Hematopoietic multipotent progenitor cell treated with erythropoietin and hydrocortisone succinate and interleukin-3 and kit ligand, for 4 days (in vitro differentiated cells): ENCODE measurements around the gene MACROD2.

ENCODE experiments used
- DNase-seq: peaks from one replicate; pipeline ENCODE4 v3.0.0-alpha.2; 2015

MACROD2 gene

DNA sequence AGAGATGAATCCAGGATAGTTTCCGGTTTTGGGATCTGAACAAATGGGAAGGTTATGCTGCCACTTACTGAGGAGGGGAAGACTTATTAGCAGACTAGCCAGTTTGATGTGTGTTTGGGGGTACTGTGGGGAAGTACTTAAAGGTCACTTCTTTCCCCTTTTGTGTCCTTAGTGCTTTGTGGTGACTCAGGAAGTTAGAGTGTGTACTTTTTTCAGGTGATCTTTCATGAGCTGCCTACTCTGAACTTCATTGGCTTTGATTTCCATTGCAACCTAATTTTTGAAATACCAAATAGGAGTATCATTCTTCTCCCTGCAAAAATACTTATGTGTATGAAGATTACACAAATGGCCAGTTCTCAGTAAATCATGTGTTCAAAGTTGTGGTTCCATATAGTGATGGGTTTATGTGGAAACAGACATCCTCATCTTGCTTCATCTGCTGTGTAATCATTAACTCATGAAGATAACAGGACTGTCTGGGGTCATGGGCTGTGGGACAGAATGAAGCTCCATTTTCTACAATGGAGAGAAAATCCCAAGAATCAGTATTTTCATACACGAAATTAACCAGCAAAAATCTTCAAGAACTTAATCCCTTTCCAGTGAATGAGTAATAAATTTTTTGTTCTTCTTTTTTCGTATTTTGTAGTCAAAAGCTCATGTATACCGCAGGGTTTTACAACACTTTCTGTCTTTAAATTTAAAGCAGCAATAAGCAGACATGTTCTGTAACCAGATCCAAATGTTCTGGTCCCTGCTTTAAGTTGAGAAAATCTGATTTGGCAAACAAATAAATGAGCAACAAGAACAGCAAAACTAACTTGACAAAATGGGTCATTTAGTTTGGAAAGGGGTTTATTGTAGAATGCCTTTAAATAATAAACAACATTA is 614.3 kb downstream of the MACROD2 start:
- DNase-seq = no peak

DNA sequence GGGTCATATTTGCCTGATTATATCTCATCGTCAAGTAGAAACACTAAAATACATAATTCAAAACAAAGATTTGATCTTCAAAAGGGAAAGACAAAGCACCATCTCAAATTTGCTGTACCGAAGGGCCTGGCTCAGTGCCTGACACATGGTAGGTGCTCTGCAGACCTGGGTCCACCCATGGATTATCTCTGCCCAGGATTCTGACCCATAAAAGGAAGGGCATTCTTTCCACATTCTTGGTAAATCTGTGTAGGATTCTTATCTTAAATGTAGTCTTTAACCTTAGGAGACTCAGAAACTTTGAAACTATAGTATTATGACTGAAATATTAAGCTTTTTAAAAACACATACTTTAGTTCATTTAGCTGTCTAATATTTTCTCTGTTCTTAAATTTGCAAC is 616.2 kb downstream of the MACROD2 start:
- DNase-seq = no peak

DNA sequence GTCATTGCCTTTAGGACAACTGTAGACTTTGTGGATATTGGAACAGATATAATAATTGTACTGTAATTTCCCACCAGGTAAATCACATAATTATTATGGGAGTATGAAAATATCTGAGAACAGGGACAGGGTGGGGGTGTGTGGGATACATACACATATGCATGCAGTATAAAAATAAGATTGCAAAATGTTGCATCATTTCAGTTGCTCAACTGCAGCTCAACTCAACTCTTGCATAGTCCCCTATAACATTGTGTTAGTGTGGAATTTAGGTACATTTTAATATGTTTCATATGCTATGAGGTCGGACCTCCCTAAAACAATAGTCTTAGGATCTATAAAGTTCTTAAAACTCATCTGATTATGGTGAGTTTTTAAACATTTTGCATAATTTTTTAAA is 617.1 kb downstream of the MACROD2 start:
- peak; percentile 0 for DNase-seq

DNA sequence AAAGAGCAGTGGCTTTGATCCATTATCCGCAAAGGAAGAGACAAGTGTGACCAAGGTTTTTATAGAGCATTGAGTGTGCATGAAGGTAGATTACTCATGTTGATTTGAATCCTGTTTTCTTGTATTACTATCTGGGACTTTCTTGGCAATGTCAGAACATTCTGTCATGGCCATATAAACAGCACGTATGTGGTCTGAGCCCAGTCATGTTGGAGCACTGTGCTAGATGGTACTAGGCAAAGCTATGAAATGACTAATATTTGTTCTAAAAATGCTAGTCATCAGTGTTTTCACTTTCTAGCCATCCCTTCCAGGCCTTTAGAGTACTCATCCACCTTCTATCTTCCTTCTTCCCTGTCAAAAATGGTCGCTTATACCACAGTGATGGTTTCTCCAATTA is 620.7 kb downstream of the MACROD2 start:
- no peak for DNase-seq

DNA sequence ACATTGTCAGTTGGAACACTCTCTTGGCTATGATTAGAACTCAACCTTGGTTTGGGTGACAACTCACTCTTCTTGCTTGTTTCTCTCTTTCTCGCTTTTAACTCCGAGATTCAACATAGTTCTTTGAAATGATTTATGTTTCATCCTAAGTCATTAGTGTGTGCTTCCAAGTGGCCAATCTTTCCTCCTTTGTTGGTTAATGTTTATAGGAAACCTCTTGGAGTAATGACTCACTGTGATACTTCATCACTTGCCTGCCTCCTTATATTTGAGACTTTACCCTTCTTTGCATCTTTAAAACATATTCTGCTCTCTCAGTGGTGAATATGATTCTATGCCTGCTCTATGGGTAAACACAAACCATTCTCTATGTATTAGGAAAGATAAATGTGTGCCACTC is 621.8 kb downstream of the MACROD2 start:
- DNase-seq = no peak

DNA sequence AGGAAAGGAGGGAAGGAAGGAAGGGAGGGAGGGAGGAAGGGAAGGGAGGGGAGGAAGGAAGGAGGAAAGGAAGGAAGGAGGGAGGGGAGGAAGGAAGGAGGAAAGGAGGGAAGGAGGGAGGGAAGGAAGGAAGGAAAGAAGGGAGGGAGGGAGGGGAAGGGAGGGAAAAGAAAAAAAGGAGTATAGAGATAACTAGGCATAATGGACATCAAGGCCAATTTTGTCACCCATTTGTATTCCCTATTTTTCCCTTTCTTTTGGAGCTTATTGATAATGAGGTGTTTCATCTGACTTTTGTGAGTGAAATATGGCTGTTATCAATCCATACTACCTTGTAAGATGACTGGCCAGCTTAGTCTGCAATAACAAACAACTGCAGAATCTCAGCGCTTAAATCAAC is 624.1 kb downstream of the MACROD2 start:
- DNase-seq = no peak

DNA sequence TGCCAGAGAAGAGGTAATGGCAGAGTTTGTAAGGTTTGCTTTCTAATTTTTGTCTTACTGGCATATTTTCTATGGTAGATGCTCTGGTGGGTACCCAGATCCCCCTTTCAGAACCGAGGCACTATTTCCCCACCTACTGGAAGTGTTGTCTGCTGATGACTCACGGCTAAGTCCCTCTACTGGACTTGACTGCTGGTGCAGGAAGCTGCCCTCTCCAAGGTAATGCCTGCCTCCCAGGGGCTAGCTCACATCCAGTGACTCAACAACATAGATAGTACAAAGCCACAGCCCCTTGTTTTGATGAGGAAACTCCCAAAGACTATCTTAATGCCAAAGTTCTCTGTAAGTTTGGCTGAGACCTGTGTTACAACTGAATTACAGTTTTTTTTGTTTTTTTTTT is 627.5 kb downstream of the MACROD2 start:
- DNase-seq = no peak

DNA sequence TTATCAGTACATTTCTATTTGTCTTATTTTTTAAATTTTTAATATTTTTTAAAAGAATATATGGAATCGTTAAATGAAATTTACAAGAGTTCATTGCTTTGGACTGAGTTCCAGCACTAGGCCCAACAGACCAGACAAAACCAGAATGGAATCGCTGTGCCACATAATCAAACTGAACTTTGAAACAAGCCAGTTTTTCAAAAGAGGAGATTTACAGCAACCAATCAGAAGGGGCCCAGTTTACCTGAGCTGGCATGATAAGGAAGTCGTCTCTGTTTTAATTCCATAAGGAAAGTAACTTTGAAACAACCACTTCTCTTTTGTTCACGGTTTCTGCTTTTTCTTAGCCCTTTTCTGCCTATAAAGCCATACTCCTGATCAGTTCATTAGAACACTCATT is 635.7 kb downstream of the MACROD2 start:
- DNase-seq = no peak

DNA sequence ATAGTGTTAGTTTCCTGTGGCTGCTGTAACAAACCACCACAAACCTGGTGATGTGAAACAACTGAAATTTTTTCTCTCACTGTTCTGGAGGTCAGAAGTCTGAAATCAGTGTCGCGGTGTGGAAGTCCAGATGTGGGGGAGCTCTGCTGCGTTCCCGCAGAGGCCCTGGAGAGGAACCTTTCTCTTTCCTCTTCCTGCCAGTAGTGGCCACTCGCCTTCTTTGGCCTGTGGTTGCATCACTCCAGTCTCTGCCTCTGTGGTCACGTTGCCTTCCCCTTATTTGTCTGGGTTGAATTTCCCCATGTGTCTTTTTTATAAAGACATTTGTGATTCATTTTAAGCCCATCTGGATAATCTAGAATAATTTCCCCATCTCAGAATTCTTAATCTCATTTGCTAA is 637.6 kb downstream of the MACROD2 start:
- DNase-seq = peak; percentile 1

DNA sequence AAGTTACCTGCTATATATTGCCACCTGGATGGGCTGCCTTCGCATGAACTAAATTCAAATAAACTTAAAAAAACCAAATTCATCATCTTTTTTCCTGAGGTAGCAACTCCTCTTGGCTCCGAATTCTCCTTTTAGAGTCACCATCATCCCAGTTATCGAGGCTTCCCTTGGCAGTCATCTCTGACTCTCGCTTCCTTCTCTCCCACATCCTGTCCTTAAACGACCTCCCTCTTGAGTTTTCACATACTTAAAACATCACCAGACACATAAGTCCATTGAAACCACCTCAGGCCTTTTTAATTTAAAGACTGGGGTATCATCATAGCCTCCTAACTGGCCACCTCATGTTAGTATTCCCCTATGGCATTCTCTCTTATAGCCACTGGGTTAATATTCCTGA is 638.2 kb downstream of the MACROD2 start:
- no peak for DNase-seq

DNA sequence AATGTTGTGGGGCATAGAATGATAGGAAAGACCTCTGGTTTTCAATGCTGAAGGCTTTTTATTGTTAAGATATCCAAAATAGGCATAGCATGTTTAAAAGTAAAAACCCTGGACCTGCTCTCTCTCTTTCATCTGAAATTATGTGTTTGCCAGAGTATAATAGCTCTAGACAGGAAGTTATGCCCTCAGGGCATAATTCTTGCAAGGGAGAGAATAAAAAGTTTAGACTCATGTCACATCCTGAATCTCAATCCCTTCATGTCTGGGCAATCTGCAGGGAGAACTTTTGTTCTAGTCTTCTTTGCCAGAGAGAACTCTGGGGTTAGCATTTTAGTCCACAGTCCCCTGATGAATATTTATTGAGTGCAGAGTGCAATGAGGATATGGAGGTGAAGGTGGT is 639.3 kb downstream of the MACROD2 start:
- no peak for DNase-seq

DNA sequence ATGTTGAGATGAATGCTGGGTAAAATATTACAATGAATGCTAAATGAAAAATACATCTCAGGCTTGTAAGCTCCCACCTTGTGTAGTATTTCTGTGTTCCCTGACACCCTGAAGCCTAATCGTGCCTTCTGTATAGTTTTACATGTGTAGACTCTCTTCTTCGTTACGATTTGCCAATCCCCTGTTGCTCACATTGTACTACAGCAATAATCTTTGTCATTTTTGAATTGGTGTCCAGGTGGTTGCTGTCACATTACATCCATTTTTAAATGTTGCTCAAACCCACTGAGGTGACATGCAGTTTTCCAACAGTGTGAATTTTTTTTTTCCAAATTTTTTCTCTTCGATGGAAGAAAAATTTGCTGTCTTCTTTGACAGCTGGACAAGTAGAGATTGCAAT is 642.1 kb downstream of the MACROD2 start:
- no peak for DNase-seq

DNA sequence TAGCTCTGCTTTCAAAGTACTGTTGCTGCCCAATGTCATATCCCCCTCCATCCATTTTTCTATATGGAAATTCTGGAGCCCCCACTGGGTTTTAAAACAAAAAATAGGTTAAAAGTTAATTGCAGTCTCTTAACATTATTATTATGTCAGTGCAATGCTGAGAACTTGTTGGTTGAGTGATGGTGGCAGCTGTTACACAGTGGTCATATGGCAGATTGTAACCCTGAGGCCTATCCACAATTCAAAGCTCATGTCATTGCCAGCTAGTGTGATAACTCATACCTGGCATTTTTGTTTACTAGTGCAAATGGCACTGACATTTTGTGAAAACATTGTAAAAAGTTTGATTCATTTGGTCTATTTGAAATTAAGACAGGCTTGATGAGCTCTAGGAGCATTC is 647.8 kb downstream of the MACROD2 start:
- no peak for DNase-seq

DNA sequence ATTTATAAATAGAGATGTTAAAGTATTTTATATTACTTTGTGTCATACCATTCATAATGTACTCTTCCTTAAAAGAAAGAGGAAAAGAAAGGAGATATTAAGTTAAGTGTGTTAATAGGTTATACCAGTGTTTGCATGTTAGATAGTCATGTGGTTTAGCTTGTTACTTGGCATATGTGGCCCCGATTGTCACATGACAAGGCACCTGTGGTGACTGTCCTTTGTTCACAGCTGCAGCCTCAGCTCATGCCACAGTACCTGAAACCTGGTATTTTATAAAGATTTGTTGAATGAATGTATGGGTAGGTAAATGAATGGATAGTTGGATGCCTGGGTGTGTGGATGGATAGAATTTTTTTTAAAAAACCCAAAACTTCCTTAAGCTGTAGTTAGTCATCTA is 648.2 kb downstream of the MACROD2 start:
- DNase-seq = no peak

DNA sequence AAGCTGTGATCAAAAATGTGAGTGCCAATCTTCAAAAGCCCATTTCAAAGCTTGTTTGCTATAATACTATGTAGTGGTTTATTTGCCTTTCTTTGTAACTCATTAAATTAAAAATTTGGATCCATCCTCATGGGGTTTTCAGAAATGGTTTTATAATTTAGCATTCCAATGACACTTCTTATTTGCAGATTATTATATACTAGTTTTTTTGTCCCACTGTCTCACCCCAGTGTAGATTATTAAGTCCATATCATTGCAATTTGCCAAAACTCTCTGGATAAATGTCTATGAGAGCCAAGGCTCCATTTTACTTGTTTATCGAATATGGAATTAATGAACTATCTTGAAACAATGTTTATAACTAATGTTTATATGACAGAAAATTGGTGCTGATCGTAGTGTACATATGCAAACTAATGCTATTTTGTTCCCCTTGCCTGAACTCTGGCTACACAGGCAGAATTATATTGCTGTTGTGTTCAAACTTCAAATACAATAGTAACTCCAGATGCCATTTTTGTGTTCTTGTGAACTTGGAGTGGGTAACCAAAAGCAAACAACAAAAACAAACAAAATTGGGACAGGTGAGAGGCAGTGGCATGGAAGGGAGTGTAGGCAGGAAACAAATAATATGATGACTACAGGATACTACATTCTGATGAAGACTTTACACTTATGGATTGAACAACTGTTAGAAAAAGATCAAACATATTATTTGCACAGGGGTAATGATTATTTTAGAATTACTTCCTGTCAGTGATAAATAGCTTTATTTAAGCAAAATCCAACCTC is 649.2 kb downstream of the MACROD2 start:
- DNase-seq = no peak

DNA sequence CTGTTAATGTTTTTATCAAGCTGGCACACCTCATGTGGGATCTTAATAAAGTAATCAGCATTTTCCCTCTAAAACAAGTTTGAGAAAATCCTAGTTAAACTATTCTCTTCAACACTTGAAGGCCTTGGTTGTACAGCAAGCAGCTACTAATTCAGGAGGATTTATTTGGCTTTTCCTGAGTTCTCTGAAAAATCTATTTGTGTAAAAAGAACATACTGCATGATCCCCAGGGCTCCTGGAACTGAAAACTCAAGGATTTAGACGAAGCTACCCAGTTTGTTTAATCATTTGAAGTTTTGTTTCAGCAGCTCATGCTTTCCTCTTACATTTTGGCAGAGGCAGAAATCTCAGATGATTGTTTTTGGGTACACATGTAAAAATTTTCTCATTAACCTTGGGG is 651.7 kb downstream of the MACROD2 start:
- no peak for DNase-seq

DNA sequence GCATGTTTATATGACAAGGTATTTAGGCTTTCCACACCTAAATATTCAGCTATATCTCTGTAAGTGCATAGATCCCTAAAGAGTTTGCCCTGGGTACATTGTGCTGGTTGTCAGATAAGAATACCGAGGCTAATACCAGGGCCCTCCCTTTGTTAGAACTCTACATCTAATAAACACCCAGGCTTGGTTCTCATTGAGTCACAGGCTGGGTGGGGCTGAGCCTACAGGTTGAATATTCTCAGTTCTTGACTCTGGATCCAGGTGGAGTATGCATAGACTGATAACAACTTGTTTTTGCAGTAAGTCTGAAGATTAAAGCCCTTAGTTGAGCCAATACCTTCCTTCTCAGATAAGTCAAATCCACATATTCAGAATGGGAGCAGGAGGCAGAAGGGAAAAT is 654.3 kb downstream of the MACROD2 start:
- DNase-seq = no peak

DNA sequence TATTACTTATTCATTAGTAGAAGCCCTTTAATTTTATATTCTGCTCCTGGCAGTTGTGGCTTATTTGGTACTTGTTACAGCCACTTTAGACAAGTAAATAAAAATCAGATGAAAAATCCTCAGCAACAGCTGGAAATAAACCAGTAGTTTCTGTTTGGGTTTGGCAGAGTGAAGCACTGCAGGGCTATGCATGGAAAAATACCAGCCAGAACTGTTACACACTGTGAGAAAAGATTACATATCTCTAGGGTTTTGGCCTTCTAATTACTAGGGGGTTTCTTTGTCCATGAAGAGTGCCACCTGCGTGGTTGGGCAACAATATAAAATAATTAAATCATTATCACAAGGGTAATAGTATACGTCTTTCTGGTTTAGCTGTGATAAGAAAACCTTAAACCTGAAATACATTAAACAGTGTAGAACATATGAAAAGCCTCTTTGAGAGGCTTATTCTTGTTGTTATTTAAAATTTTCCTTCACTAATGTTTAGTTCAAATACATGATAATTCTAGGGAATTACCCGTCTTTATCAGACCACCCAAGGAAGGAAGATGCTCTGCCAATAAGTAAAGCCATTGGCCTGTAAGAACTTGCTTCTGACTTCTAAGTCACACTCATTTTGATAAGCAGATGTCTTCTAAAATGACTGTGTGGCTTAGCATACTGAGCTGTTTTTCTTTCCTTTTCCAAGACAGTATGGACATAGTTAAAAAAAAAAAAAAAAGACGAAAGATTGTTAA is 662.1 kb downstream of the MACROD2 start:
- DNase-seq = no peak

DNA sequence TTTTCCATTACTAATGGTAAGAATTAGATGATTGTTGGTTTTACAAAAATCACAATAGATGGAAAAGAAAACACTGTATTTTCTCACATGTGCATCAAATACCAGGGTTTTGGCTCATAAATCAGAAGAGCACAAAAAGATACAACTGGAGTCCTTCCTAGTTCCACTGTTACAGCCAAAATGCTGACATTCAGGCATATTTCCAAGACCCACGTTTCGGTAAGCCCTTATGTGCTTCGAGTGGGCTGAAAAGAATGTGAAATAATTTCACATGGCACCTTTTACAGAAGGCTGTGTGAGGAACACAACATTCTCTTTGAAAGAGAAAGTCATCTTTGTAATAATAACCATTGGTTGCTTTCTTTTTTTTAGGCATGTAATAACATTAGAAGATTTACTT is 668.8 kb downstream of the MACROD2 start:
- no peak for DNase-seq

DNA sequence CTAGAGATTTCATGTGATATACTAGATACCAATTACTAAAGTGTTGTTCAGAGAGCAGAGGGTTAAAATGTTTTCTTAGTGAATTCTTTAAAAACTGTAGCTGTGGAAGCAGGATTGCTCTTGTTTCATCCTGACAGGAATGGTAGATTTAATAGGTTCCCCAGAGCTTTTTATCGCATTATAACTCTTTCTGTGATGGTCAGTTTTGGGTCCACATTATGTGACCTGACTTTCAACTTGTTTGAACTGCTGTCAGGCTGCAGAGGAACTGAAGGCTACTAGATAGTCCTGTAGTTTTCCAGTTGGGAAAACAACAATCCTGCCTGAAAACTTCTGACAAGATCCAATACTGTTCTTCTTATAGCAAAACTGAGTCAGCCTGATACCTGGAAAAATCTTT is 671.4 kb downstream of the MACROD2 start:
- DNase-seq = no peak

DNA sequence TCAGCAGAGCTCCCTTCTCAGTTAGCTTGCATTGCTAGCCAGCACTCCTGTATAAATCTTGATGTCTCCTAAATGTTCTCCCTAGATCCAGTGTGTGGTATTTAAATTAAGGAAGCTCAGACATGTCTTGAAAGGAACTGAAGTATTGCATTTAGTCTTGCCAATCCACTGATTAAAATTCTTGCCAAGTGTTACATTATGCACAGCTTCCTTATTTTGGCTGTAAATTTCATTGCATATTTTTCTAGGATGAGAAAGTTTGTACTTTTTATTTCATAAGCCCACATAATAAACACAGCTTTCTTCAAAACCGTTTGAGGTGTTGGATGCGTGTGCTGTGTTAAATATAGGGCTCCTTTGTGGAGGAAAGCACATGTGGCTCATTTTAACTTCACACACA is 671.9 kb downstream of the MACROD2 start:
- no peak for DNase-seq

DNA sequence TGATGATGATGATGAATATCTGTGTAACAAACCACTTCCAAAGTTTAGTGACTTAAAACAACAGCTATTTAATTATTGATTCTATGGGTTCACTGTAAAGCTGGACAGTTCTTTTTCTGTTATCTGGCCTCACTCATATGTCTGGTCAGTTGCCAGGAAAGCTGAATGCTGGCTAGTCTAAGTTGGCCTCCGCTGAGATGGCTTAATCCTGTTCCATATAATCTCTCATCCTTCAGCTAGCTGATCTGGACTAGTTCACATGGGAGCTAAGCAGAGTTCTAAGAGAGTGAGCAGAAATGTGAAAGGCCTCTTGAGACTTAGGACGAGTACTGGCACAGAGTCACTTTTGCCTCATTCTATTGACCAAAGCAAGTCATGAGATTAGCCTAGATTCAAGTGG is 676.8 kb downstream of the MACROD2 start:
- DNase-seq = no peak

DNA sequence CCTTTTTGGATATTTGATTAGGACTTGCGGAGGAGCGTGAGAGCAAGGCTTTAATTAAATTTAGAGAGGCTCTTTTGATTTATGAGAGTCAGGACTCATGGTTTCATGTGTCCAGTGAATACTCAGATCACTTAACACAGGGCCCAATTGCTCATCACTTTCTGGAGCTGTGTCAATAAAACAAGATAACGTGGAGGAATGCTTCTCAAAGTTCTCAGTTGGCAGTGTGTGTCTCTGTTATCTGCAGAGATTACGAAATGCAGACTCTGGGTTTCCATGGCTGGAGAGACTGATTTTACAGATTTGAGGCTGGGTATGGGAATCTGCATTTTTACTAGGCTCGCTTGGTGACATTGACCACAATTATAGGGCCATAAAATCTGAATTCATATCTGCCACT is 677.8 kb downstream of the MACROD2 start:
- no peak for DNase-seq

DNA sequence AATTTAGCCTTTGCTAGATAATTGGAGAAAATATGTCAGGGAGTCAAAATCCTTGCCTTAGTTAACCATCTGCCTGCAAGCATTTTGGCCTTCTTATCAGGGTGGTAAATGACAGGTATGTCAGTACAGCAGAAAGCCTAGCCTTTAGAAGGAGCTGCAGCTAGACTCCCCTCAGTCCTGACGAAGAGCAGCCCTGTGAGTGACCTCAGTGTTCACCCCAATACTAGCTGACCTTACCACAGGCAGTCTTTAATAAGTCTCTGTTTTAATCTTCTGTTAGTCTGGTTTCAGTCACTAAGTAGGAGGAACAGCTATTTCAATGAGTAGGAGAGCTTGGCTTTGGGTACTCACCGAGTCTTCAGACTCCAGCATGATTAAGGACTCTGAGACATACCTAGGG is 682.1 kb downstream of the MACROD2 start:
- DNase-seq = no peak
